CMK (cell line): Measurements from ENCODE around the gene TUG1.

Source experiments
- DNase-seq: peaks from one replicate; pipeline ENCODE4 v3.0.0-alpha.2; 2010; ENCODE audit warnings: low read depth

TUG1 gene

GRCh38 chr22:30968924-30969531, at the start of gene TUG1:
Gene TUG1, plus strand, starts transcription at chr22:30969265.
- peak; percentile 96 for DNase-seq

GRCh38 chr22:30919973-30920372, 49.1 kb upstream of the TUG1 start:
- DNase-seq = no peak

- peak; percentile 59 for DNase-seq
These were observed 48.7 kb upstream of the TUG1 start for GRCh38 chr22:30920407-30920806.

GRCh38 chr22:30921108-30921507, 48.0 kb upstream of the TUG1 start:
- no peak for DNase-seq

GRCh38 chr22:30922151-30922611, 46.9 kb upstream of the TUG1 start:
- peak; percentile 90 for DNase-seq

- no peak for DNase-seq
These were observed 45.7 kb upstream of the TUG1 start for GRCh38 chr22:30923168-30923900.

GRCh38 chr22:30925667-30926066, 43.4 kb upstream of the TUG1 start:
- DNase-seq = no peak

- no peak for DNase-seq
These were observed 42.4 kb upstream of the TUG1 start for GRCh38 chr22:30926706-30927105.

- DNase-seq = no peak
These were observed 41.3 kb upstream of the TUG1 start for GRCh38 chr22:30927806-30928205.

GRCh38 chr22:30928401-30928800, 40.7 kb upstream of the TUG1 start:
- DNase-seq = no peak

GRCh38 chr22:30930228-30930627, 38.8 kb upstream of the TUG1 start:
- no peak for DNase-seq

GRCh38 chr22:30931541-30932300, 37.3 kb upstream of the TUG1 start:
- no peak for DNase-seq

- DNase-seq = no peak
These were observed 36.4 kb upstream of the TUG1 start for GRCh38 chr22:30932661-30933060.

- DNase-seq = no peak
These were observed 35.6 kb upstream of the TUG1 start for GRCh38 chr22:30933457-30933856.

- no peak for DNase-seq
These were observed 35.0 kb upstream of the TUG1 start for GRCh38 chr22:30934053-30934452.

GRCh38 chr22:30940685-30941362, 28.2 kb upstream of the TUG1 start:
- DNase-seq = no peak

- no peak for DNase-seq
These were observed 27.7 kb upstream of the TUG1 start for GRCh38 chr22:30941363-30941740.

GRCh38 chr22:30943368-30943767, 25.7 kb upstream of the TUG1 start:
- no peak for DNase-seq

- no peak for DNase-seq
These were observed 24.1 kb upstream of the TUG1 start for GRCh38 chr22:30944986-30945385.

- no peak for DNase-seq
These were observed 23.4 kb upstream of the TUG1 start for GRCh38 chr22:30945653-30946052.

GRCh38 chr22:30946354-30946753, 22.7 kb upstream of the TUG1 start:
- no peak for DNase-seq

- DNase-seq = no peak
These were observed 21.8 kb upstream of the TUG1 start for GRCh38 chr22:30947173-30947815.
